MG63 (cell line): Measurements from ENCODE around the gene C12orf75. TPM values are rescaled to one million over a fixed set of nuclear protein-coding genes. Genes with fewer than 3 reads are reported as not detected.
A peak's percentile ranks its signal among the peaks of the same experiment; 100 is the strongest.
"Not testable (repeated sequence)": the region's sequence is repeated elsewhere in the genome, so short reads cannot be mapped to it uniquely, and the experiment has no call there.

Source experiments
- DNase-seq: peaks from one replicate; pipeline ENCODE4 v3.0.0-alpha.2; 2020
- H3K27me3 ChIP-seq: fragments of 250-450 bp; sonication (Bioruptor Pico); 2 replicates; pipeline ENCODE4 v1.5.1; 2020; ENCODE audit warnings: mild to moderate bottlenecking, moderate library complexity
- H3K36me3 ChIP-seq: fragments of 250-450 bp; sonication (Bioruptor Pico); 2 replicates; pipeline ENCODE4 v1.5.1; 2020; ENCODE audit warnings: mild to moderate bottlenecking, moderate library complexity
- H3K4me3 ChIP-seq: fragments of 250-450 bp; sonication (Bioruptor Pico); 2 replicates; pipeline ENCODE4 v1.5.1; 2020; ENCODE audit warnings: mild to moderate bottlenecking, moderate library complexity
- H3K9me3 ChIP-seq: fragments of 250-450 bp; sonication (Bioruptor Pico); 2 replicates; pipeline ENCODE4 v1.5.1; 2020; ENCODE audit warnings: mild to moderate bottlenecking, moderate library complexity
- total RNA-seq: library from RNA; depleted of rRNA; stranded (reverse); fragments of >200 nt; shearing (Covaris generic); gene quantifications from 2 replicates; pipeline ENCODE4 v1.2.3, GENCODE V29; 2014; ENCODE audit warnings: low replicate concordance

The C12orf75 gene
- total RNA-seq, 1 experiment from 2014 or later, result 189 TPM

GRCh38 chr12:105302986-105303385, 27.5 kb upstream of the C12orf75 start:
- not testable (repeated sequence) for H3K27me3 ChIP-seq, H3K4me3 ChIP-seq, H3K9me3 ChIP-seq, DNase-seq, H3K36me3 ChIP-seq

GRCh38 chr12:105304626-105305025, 25.9 kb upstream of the C12orf75 start:
- not testable (repeated sequence) for DNase-seq, H3K9me3 ChIP-seq, H3K27me3 ChIP-seq, H3K36me3 ChIP-seq, H3K4me3 ChIP-seq

- not testable (repeated sequence) for H3K9me3 ChIP-seq, DNase-seq, H3K36me3 ChIP-seq, H3K27me3 ChIP-seq, H3K4me3 ChIP-seq
These were observed 22.7 kb upstream of the C12orf75 start for GRCh38 chr12:105307601-105308314.

GRCh38 chr12:105308839-105309238, 21.7 kb upstream of the C12orf75 start:
- H3K36me3 ChIP-seq, H3K4me3 ChIP-seq, H3K9me3 ChIP-seq, H3K27me3 ChIP-seq, DNase-seq: not testable (repeated sequence)

- H3K36me3 ChIP-seq, H3K9me3 ChIP-seq, H3K4me3 ChIP-seq, DNase-seq, H3K27me3 ChIP-seq: not testable (repeated sequence)
These were observed 21.1 kb upstream of the C12orf75 start for GRCh38 chr12:105309384-105309783.

GRCh38 chr12:105310476-105311085, 19.9 kb upstream of the C12orf75 start:
- not testable (repeated sequence) for H3K27me3 ChIP-seq, H3K4me3 ChIP-seq, H3K36me3 ChIP-seq, DNase-seq
- H3K9me3 ChIP-seq, result peaks cover 12% of the 10 kb centered on the region

GRCh38 chr12:105311936-105312335, 18.6 kb upstream of the C12orf75 start:
- H3K4me3 ChIP-seq, H3K27me3 ChIP-seq, DNase-seq, H3K36me3 ChIP-seq: not testable (repeated sequence)
- peaks cover 12% of the 10 kb centered on the region for H3K9me3 ChIP-seq

GRCh38 chr12:105313755-105314154, 16.7 kb upstream of the C12orf75 start:
- peaks cover 12% of the 10 kb centered on the region for H3K9me3 ChIP-seq
- not testable (repeated sequence) for DNase-seq, H3K36me3 ChIP-seq, H3K4me3 ChIP-seq, H3K27me3 ChIP-seq

- no peaks in the 10 kb centered on the region for H3K27me3 ChIP-seq
- no peaks in the 10 kb centered on the region for H3K36me3 ChIP-seq
- peaks cover 10% of the 10 kb centered on the region for H3K9me3 ChIP-seq
- no peak overlapping the region for H3K4me3 ChIP-seq
- no peak for DNase-seq
These were observed 15.4 kb upstream of the C12orf75 start for GRCh38 chr12:105315130-105315529.

GRCh38 chr12:105315726-105316125, 14.8 kb upstream of the C12orf75 start:
- no peaks in the 10 kb centered on the region for H3K36me3 ChIP-seq
- H3K4me3 ChIP-seq, result no peak overlapping the region
- DNase-seq, result peak; percentile 19
- H3K27me3 ChIP-seq, result no peaks in the 10 kb centered on the region
- H3K9me3 ChIP-seq, result peaks cover 10% of the 10 kb centered on the region

GRCh38 chr12:105316931-105317852, 13.3 kb upstream of the C12orf75 start:
- no peaks in the 10 kb centered on the region for H3K27me3 ChIP-seq
- H3K36me3 ChIP-seq, result no peaks in the 10 kb centered on the region
- peak; percentile 41 for DNase-seq
- H3K4me3 ChIP-seq, result no peak overlapping the region
- peaks cover 10% of the 10 kb centered on the region for H3K9me3 ChIP-seq

GRCh38 chr12:105317942-105318621, 12.4 kb upstream of the C12orf75 start:
- Histone ChIP-seq H3K36me3 (no peaks in the 10 kb centered on the region), H3K27me3 (no peaks in the 10 kb centered on the region), H3K4me3 (no peak overlapping the region), H3K9me3 (peaks cover 10% of the 10 kb centered on the region)
- DNase-seq, result no peak

- no peaks in the 10 kb centered on the region for H3K36me3 ChIP-seq
- H3K27me3 ChIP-seq, result no peaks in the 10 kb centered on the region
- peaks cover 8% of the 10 kb centered on the region; the same call in 1 of the 2 replicates for H3K9me3 ChIP-seq
- DNase-seq, result no peak
- H3K4me3 ChIP-seq, result no peak overlapping the region
These were observed 11.6 kb upstream of the C12orf75 start for GRCh38 chr12:105318651-105319483.

- Histone ChIP-seq H3K4me3 (no peak overlapping the region), H3K27me3 (no peaks in the 10 kb centered on the region), H3K9me3 (peaks cover 2% of the 10 kb centered on the region; the same call in 1 of the 2 replicates), H3K36me3 (no peaks in the 10 kb centered on the region)
- DNase-seq, result no peak
These were observed 10.7 kb upstream of the C12orf75 start for GRCh38 chr12:105319691-105320209.

- Histone ChIP-seq H3K4me3 (no peak overlapping the region), H3K9me3 (no peaks in the 10 kb centered on the region), H3K36me3 (no peaks in the 10 kb centered on the region), H3K27me3 (no peaks in the 10 kb centered on the region)
- no peak for DNase-seq
These were observed 9.4 kb upstream of the C12orf75 start for GRCh38 chr12:105321125-105321524.

- H3K27me3 ChIP-seq, result no peaks in the 10 kb centered on the region
- peak; percentile 42 for DNase-seq
- no peak overlapping the region for H3K4me3 ChIP-seq
- H3K9me3 ChIP-seq, result no peaks in the 10 kb centered on the region
- no peaks in the 10 kb centered on the region for H3K36me3 ChIP-seq
These were observed 8.4 kb upstream of the C12orf75 start for GRCh38 chr12:105322070-105322469.
